ENCODE measurements around the gene FER.

DNA sequence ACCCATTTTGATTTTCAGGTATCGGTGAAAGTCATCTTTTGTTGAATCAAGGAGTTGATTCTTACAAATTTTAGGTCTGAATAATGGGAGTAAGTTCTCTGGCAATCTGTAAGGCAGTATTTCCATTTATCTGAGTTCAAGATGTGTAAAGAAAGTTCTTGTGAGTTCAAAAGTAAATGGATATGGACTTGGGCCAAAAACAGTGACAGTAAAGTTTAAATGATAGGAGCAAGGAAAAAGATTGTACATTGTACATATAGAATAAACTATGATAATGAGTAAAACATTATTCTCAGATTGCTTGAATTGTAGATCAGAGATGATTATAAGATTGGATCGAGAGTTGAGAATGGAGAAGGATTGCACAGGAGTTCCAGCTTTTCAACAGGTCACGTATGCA is 332.8 kb downstream of the FER start:
- TF ChIP-seq BRCA1 (IDR thresholded peaks at IDR 0.05; ENCODE audit: low read depth, low read length) (no peak), SP1 (IDR thresholded peaks at IDR 0.05; ENCODE audit: low read depth, low read length) (no peak), RFX5 (IDR thresholded peaks at IDR 0.05; ENCODE audit: low read depth, low read length) (no peak), EZH2 (IDR thresholded peaks at IDR 0.05; ENCODE audit: borderline replicate concordance, control insufficient read depth, low read depth, low read length) (no peak), MTA2 (IDR thresholded peaks at IDR 0.05; ENCODE audit: low read depth) (no peak), YY1 (IDR thresholded peaks at IDR 0.05; ENCODE audit: low read depth, low read length) (no peak)
- TF ChIP-seq, protein P1, sequence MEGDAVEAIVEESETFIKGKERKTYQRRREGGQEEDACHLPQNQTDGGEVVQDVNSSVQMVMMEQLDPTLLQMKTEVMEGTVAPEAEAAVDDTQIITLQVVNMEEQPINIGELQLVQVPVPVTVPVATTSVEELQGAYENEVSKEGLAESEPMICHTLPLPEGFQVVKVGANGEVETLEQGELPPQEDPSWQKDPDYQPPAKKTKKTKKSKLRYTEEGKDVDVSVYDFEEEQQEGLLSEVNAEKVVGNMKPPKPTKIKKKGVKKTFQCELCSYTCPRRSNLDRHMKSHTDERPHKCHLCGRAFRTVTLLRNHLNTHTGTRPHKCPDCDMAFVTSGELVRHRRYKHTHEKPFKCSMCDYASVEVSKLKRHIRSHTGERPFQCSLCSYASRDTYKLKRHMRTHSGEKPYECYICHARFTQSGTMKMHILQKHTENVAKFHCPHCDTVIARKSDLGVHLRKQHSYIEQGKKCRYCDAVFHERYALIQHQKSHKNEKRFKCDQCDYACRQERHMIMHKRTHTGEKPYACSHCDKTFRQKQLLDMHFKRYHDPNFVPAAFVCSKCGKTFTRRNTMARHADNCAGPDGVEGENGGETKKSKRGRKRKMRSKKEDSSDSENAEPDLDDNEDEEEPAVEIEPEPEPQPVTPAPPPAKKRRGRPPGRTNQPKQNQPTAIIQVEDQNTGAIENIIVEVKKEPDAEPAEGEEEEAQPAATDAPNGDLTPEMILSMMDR (IDR thresholded peaks at IDR 0.05 in 2 of 3, conservative IDR thresholded peaks at IDR 0.05 in 1 of 3; ENCODE audit: control insufficient read depth in 2 of 3, extremely low read depth in 1 of 3, insufficient read depth in 1 of 3, low read depth in 3 of 3, low read length in 3 of 3), result no peak
